Body of pancreas (tissue), 4 donors: Measurements from ENCODE around the gene UAP1L1. TPM values are rescaled to one million over a fixed set of nuclear protein-coding genes. Genes with fewer than 3 reads are reported as not detected.

Source experiments
- ATAC-seq: fragments of 150-250 bp; one replicate; pipeline ENCODE4 v1.9.1; 2016
- DNase-seq, 4 donors: peaks; one replicate each; pipeline ENCODE4 v3.0.0-alpha.2; 2019
- H3K27ac ChIP-seq, 4 donors: fragments of 200-600 bp; sonication (generic); 1 replicate in 3 of 4; 2 replicates in 1 of 4; pipeline versions ENCODE4 v1.5.1 to v1.6.1; 2016 to 2019; ENCODE audit warnings: mild to moderate bottlenecking in 1 of 4, mixed read lengths in 1 of 4, moderate library complexity in 1 of 4
- H3K27me3 ChIP-seq, 2 donors: fragments of 200-600 bp; sonication (generic); one replicate each; pipeline ENCODE4 v1.6.0; 2016; ENCODE audit warnings: mild to moderate bottlenecking in 1 of 2
- H3K36me3 ChIP-seq, 2 donors: fragments of 200-600 bp; sonication (generic); replicated peaks in 1 of 2; 2 replicates each; pipeline ENCODE4 v1.5.1; 2016; ENCODE audit warnings: low read depth in 2 of 2; ENCODE audit not compliant: insufficient read depth in 1 of 2
- H3K4me1 ChIP-seq: fragments of 200-600 bp; sonication (generic); one replicate; pipeline ENCODE4 v1.6.0; 2016
- H3K4me3 ChIP-seq, 2 donors: fragments of 200-600 bp; sonication (generic); 1 replicate in 1 of 2; 2 replicates in 1 of 2; pipeline ENCODE4 v1.5.1; 2016 to 2019
- H3K9me3 ChIP-seq, 3 donors: fragments of 200-600 bp; sonication (generic); 1 replicate in 2 of 3; 2 replicates in 1 of 3; pipeline ENCODE4 v1.5.1; 2016
- CTCF ChIP-seq, 7 experiments: fragments of 450-650 bp in 4 of 7; fragments of 200-600 bp in 3 of 7; sonication (generic) in 3 of 7; IDR thresholded peaks; one replicate each; pipeline ENCODE4 v1.5.1; 2016 to 2019; ENCODE audit warnings: antibody characterized with exemption in 7 of 7
- POLR2A ChIP-seq, 3 donors: fragments of 450-650 bp; IDR thresholded peaks; one replicate each; pipeline ENCODE4 v1.6.1; 2016; ENCODE audit warnings: antibody characterized with exemption in 3 of 3, mild to moderate bottlenecking in 2 of 3
- WGBS, 2 donors: methylation state at CpG; one replicate each; pipeline ENCODE4 v1.1.5; 2017; 5-methylcytosine and 5-hydroxymethylcytosine counted together
- intact Hi-C: fragments of 100-400 bp; cut with DNase I; formaldehyde crosslinking; loops from one replicate; pipeline ENCODE4 v1.15.1; 2023
- total RNA-seq, 2 donors: library from RNA; depleted of rRNA; stranded (reverse); fragments of >200 nt; gene quantifications; one replicate each; pipeline ENCODE4 v1.1.0, GENCODE V29; 2016

UAP1L1 gene
- total RNA-seq, 2 donors from 2014 or later = 7.8 to 8.2 TPM

- no peak overlapping the region for H3K4me3 ChIP-seq
- no peak overlapping the region for H3K27ac ChIP-seq
- H3K36me3 ChIP-seq = no peaks in the 10 kb centered on the region
- H3K27me3 ChIP-seq = no peaks in the 10 kb centered on the region
- 77 to 86% methylated on average over 9 to 26 of the region's 26 CpGs for WGBS, 2 donors
- H3K4me1 ChIP-seq = peaks cover 26% of the 10 kb centered on the region
- H3K9me3 ChIP-seq = no peaks in the 10 kb centered on the region
- TF ChIP-seq CTCF (IDR thresholded peaks at IDR 0.05) (no peak), POLR2A (IDR thresholded peaks at IDR 0.05) (no peak)
- intact Hi-C loops = no loop called here
- DNase-seq (no peak), ATAC-seq (no peak)
Observed at GRCh38 chr9:137066096-137066861, 11.0 kb upstream of the UAP1L1 start.

- H3K4me1 ChIP-seq = peaks cover 30% of the 10 kb centered on the region
- DNase-seq = peak; percentile 84 to 87 (median 84)
- H3K36me3 ChIP-seq = no peaks in the 10 kb centered on the region
- intact Hi-C loops = no loop called here
- WGBS, 2 donors = 49 to 69% methylated on average over 7 to 12 of the region's 12 CpGs
- H3K4me3 ChIP-seq = no peak overlapping the region
- TF ChIP-seq POLR2A (IDR thresholded peaks at IDR 0.05) = no peak
- peak; percentile 56 to 94 (median 86) for TF ChIP-seq CTCF (IDR thresholded peaks at IDR 0.05)
- H3K27ac ChIP-seq = no peak overlapping the region
- H3K27me3 ChIP-seq = no peaks in the 10 kb centered on the region
- ATAC-seq = peak; percentile 47
- no peaks in the 10 kb centered on the region for H3K9me3 ChIP-seq
Observed at GRCh38 chr9:137067860-137068538, 9.3 kb upstream of the UAP1L1 start.

GRCh38 chr9:137068539-137069507, 8.5 kb upstream of the UAP1L1 start:
- H3K9me3 ChIP-seq = no peaks in the 10 kb centered on the region
- intact Hi-C loops = no loop called here
- 78 to 87% methylated on average over 3 to 17 of the region's 17 CpGs for WGBS, 2 donors
- H3K4me3 ChIP-seq = no peak overlapping the region
- H3K27me3 ChIP-seq = no peaks in the 10 kb centered on the region
- DNase-seq = no peak
- H3K27ac ChIP-seq = no peak overlapping the region
- H3K4me1 ChIP-seq = peaks cover 29% of the 10 kb centered on the region
- no peak for ATAC-seq
- H3K36me3 ChIP-seq = no peaks in the 10 kb centered on the region
- TF ChIP-seq POLR2A (IDR thresholded peaks at IDR 0.05) = no peak
- no peak for TF ChIP-seq CTCF (IDR thresholded peaks at IDR 0.05)

- 6% methylated on average over 51 of the region's 52 CpGs; no CpG with 5 or more reads in 1 of the 2 donors for WGBS, 2 donors
- DNase-seq (no peak), ATAC-seq (no peak)
- TF ChIP-seq CTCF (IDR thresholded peaks at IDR 0.05) (no peak), POLR2A (IDR thresholded peaks at IDR 0.05) (no peak)
- Histone ChIP-seq H3K9me3 (no peaks in the 10 kb centered on the region), H3K4me3 (no peak overlapping the region), H3K27me3 (no peaks in the 10 kb centered on the region), H3K36me3 (no peaks in the 10 kb centered on the region), H3K4me1 (peaks cover 24% of the 10 kb centered on the region), H3K27ac (no peak overlapping the region)
- intact Hi-C loops = no loop called here
Observed at GRCh38 chr9:137069508-137070091, 7.7 kb upstream of the UAP1L1 start.
